CD4-positive, alpha-beta T cell treated with Interleukin-15 for 4 hours (primary cell): ENCODE results near the gene RAP1GAP2.
"Not testable (repeated sequence)": the region's sequence is repeated elsewhere in the genome, so short reads cannot be mapped to it uniquely, and the experiment has no call there.

Experiments
- DNase-seq: peaks from one replicate; pipeline ENCODE4 v3.0.0-alpha.2; 2020; ENCODE audit warnings: low spot score

RAP1GAP2 gene

DNA sequence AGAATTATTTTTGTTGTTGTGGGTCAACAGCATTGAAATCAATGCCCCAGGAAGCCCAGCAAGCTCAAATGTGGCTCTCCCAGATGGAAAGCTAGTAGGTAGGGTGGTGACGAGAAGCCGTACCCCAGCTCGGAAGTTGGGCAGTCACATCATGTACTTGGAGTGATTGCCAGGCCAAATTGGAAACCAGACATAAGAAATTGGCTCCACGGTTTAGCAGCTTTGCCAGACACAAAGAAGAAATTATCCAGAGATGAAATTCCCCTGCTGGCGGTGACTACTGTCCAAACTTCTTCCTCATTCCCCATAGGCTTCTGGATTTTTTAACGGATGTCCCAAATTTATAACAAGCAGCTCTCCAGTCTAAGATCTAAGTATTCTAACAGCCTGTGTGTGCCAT, 171.3 kb downstream of the RAP1GAP2 start:
- no peak for DNase-seq

DNA sequence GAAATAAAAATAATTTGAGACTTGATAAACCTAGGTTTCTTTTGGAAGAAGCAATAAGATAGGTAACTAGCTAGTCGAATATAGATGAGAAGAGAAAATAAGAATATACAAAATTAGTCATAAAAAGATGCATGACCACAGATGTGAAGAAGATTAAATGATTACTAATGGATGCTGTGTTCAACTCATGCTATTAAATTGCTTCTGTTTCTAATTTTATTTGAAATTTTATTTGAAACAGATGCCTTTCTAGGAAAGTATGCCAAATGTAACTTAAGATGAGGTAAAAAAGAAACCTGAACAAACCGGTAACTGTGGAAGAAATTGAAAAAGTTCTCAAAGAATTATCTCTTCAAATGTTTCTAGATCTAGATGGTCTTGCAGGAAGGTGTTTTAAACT, 175.6 kb downstream of the RAP1GAP2 start:
- DNase-seq = no peak

DNA sequence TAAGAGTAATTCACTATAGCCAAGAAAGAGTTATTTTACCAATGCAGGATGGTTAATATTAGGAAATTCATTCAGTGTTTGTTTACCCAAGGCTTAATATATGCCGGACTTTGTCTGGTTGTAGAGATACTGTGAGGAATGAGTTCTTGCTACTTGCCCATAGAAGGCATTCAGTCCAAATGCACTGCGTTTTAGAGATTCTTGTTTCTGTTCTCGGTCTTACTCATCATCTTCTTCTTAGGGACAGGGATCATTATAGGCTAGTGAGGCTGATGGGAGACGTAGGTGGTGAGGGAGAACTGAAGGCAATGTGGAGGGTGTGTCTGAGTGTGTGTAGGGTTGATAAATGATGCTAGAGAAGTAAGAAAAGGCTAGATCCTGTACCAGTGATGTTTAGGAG, 176.5 kb downstream of the RAP1GAP2 start:
- no peak for DNase-seq

- DNase-seq = no peak
These were observed 178.1 kb downstream of the RAP1GAP2 start for GRCh38 chr17:2974347-2974746.

DNA sequence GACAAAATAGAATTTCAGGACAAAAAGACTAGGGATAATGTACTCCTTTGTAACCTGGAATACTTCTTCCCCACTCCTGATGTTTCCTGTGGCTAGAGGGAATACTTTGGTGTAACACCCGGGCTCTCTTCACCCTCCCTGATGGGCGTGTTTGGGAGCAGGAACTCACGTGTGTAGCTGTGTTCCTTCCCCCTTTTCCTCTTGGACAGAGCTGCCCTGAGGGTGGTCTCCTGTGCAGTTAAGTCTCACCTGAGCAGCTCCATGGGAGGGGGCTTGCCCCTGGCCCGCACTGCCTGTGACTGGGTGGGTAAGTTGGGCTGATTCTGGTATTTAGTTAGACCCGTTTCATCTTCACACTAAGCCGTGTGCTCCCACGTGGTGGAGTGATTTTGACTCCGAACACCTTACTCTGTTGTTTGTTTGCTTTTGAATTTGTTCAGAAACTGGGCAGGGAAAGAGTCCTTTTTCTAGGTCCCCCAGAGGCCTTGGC, 179.3 kb downstream of the RAP1GAP2 start:
- no peak for DNase-seq

- no peak for DNase-seq
These were observed 180.9 kb downstream of the RAP1GAP2 start for GRCh38 chr17:2977157-2977556.

- no peak for DNase-seq
These were observed 181.9 kb downstream of the RAP1GAP2 start for GRCh38 chr17:2978116-2978515.

DNA sequence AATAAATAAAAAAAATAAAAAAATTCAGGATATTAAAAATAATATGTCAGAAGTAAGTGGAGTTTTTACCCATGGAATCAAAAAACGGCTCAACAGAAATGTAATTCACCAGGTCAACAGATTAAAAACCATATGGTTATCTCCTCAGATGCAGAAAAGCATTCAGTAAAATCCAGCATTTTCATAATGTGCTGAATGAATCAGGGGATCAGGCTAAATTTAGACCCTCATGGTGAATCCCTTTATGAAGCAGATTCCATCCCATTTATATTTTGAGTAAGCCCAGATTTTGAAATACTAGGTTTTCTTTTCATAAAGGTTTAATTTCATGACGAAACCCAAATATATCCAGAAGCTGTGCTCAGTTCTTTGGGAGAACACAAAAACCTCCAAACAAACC, 182.8 kb downstream of the RAP1GAP2 start:
- no peak for DNase-seq

GRCh38 chr17:2980211-2980903, 184.1 kb downstream of the RAP1GAP2 start:
- DNase-seq = no peak

DNA sequence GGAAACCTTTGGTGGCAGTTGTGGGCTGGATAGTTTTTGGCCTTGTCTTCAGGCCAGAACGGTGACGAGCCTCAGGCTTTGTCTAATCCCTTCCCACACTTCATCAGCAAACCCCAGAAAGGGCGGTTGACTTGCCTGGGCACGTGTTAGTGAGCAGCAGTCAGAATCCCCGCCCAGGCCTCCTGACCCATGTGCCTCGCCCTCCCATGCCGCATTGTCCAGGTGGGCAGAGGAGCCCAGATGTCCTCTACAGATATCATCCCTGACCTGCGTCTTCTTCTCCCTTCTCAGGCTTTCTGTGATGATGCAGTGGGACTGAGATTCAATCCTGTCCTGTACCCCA, 184.6 kb downstream of the RAP1GAP2 start:
- no peak for DNase-seq

DNA sequence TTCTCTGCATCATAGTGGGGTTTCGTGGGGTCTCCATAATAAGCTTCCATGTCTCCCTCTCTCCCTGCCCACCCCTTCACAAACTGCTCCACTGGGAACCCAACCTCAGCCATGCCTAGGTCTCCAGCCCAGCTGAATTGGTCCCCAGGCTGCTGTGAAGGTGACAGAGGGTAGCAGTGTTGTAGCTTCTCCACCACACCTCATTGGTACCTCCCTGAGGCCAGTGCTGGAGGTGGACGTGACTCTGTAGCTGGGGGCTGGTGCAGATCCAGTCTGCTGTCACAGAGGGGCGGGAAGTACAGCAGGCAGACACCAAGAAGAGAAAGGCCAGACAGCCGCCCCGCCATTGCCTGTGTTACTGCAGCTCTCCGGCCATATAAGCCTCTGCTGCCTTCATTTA, 185.1 kb downstream of the RAP1GAP2 start:
- DNase-seq = no peak

DNA sequence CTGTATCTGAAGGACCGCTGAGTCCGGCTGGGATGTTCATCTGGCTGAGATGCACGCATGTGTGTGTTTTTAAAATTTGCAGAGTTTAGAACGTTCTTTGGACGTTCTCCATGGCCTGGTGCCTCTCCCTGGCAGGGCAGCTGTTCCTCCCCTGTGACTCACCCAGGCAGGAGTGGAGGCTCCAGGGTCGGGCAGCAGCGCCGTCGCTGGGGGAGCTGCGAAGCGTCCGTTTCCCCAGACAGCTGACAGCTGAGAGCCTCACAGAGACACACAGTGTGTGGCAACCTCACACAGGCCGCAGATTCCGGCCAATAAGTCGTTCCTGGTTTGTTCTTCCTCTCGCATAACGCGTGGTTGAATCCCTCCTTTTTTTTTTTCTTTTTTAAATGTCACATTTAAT, 186.6 kb downstream of the RAP1GAP2 start:
- no peak for DNase-seq

GRCh38 chr17:2983255-2983654, 187.0 kb downstream of the RAP1GAP2 start:
- DNase-seq = no peak

DNA sequence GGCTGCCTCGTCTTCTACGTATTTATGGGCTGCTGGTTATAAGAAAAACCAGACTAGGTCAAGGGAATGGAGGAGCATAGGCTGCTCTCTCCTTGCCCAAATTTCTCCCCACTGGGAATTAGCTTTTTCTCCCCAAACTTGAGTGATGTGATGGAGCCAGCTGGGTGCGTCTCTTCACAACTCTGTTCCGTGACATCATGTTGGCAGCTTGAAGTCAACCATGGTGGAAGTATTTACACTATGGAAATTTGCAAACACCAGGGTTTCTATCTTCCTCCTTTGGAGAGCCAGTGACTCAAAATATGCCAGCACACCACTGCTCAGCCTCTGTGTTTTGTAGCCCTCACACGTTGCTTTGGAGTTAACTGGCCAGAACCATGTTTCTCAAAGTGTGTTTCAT, 189.1 kb downstream of the RAP1GAP2 start:
- no peak for DNase-seq

DNA sequence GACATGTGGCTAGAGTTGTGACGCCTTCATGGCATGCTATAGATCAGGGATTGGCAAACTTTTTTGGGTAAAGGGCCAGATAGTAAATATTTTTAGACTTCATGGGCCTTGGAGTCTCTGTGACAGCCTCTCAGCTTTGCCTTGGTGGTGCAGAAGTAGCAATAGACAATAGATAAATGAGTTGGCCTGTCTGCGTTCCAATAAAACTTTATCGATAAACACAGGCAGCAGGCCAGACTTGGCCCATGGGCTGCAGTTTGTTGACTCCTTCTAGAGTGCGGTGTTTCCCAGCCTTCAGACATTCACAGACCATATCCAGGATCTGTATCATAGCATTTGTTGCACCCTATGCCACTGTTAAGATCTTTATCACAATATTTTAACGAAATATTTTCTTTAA, 190.7 kb downstream of the RAP1GAP2 start:
- no peak for DNase-seq

DNA sequence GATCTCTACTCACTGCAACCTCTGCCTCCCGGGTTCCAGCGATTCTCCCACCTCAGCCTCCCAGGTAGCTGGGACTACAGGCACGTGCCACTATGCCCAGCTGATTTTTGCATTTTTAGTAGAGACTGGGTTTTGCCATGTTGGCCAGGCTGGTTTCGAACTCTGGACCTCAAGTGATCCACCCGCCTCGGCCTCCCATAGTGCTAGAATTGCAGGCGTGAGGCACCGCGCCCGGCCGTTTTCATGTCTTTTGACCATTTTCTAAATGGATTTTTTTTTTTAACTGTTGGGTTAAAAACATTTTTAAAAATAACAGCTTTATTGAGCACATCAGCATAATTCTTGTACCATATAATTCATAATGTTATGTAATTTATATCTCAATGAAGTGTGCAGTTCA, 193.2 kb downstream of the RAP1GAP2 start:
- DNase-seq = not testable (repeated sequence)

DNA sequence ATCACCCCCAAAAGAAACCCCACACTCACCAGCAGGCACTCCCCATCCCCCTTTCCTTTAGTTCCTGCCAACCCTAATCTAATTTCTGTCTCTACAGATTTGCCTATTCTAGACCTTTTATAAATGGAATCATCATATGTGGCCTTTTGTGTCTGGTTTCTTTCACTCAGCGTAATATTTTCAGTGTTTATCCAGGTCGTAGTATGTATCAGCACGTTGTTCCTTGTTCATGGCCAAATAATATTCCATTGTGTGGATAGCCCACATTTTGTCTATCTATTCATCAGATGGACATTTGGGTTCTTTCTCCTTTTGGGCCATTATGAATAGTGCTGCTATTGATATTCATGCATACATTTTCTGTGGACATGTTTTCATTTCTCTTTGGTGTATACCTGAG, 193.6 kb downstream of the RAP1GAP2 start:
- DNase-seq = no peak

DNA sequence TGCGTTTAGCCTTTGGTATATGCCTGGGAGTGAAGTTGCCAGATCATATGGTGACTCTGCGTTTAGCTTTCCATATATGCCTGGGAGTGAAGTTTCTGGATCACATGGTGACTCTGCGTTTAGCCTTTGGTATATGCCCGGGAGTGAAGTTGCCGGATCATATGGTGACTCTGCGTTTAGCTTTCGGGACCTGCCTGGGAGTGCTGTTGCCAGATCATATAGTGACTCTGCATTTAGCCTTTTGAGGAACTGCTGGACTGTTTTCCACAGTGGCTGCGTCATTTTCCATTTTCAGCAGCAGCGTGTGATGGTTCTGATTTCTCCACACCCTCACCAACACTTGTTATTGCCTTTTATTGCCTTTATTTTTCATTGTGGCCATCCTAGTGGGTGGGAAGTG, 194.2 kb downstream of the RAP1GAP2 start:
- DNase-seq = no peak

DNA sequence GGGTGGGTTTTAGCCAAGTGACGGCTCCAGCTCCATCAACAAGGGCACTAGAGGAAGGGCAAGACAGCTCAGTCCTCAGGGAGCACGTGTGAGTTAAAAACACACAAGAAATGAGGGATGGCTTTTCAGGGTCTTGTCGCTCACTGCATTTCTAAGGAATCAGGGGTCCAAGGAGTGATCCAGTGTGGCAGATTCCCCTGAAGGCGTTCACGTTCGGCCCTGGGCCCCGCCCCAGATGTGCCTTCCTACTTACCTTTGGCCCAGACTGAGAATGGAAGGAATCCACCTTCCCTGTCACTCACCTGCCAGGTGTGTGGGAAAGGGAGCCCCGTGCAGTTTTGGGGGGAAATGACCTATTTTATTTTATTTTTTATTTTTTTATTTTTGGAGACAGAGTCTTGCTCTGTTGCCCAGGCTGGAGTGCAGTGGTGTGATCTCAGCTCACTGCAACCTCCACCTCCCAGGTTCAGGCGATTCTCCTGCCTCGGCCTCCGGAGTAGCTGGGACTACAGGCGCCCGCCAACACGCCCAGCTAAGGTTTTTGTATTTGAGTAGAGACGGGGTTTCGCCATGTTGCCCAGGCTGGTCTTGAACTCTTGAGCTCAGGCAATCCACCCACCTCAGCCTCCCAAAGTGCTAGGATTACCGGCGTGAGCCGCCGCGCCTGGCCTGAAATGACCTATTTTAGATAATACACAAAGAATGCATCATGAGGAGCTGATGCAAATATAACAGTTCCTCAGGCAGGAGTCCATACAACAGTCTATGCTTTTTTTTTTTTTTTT, 195.3 kb downstream of the RAP1GAP2 start:
- DNase-seq = not testable (repeated sequence)

GRCh38 chr17:2994441-2994840, 198.2 kb downstream of the RAP1GAP2 start:
- DNase-seq = no peak

- DNase-seq = no peak
These were observed 199.1 kb downstream of the RAP1GAP2 start for GRCh38 chr17:2995377-2995776.

DNA sequence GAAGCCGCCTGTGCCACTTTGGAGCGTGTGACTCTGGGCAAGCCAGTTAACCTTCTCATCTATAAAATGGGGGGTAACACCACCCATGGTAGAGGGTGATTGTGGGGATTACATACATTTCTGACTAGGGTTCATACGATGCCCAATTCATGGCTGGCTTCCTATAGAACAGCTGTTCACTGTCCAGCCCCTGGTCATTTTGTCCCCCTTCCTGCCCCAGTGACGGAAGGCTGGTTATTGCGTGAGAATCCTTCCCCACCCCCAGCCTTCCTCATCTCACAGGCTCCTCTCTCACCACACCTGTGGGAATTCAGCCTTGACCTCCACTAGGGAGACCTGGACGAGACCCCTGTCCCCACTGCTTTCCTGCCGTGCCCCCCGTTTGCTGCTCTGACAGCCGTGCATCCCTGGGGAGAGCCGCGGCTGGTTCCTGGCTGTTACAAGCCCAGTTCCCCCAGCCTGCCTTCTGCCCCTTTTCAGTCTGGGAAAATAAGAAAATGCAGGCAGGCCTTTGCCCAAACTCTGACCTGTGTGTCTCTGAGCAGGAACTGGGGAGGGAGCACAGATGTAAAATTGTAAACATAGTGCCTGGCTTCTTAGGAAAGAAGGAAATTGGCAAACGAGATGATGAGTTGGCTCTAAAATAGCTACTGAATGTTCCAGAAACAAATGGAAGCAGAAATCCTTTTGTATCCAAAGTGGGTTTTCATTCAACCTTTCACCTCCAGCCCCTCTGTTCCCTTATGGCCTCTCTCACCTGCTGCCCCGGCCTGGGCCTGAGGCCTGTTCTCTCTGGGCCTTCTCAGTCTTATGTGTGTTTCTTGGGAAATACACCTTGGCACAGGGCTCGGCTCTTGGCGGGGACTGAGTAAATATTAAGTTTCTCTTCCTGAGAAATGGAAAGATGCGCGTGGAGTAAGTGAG, 199.9 kb downstream of the RAP1GAP2 start:
- DNase-seq = no peak
